Breast epithelium (tissue), 4 donors: ENCODE results near the gene VGLL4. TPM values are rescaled to one million over a fixed set of nuclear protein-coding genes. Genes with fewer than 3 reads are reported as not detected.

Experiments used
- DNase-seq, 2 donors: peaks; one replicate each; pipeline ENCODE4 v3.0.0-alpha.2; 2019; ENCODE audit warnings: low spot score in 2 of 2
- H3K27ac ChIP-seq, 2 donors: fragments of 200-600 bp; sonication (generic) in 1 of 2; one replicate each; pipeline ENCODE4 v1.5.1; 2016 to 2019; ENCODE audit warnings: mild to moderate bottlenecking in 1 of 2
- H3K27me3 ChIP-seq, 2 donors: fragments of 200-600 bp; sonication (generic) in 1 of 2; one replicate each; pipeline versions ENCODE4 v1.5.1 to v1.6.0; 2017 to 2019; ENCODE audit warnings: control low read depth in 1 of 2, mild to moderate bottlenecking in 1 of 2
- H3K36me3 ChIP-seq: fragments of 200-600 bp; one replicate; pipeline ENCODE4 v1.5.1; 2019
- H3K4me1 ChIP-seq, 2 donors: fragments of 200-600 bp; sonication (generic); one replicate each; pipeline ENCODE4 v1.5.1; 2016 to 2019; ENCODE audit warnings: control low read depth in 1 of 2
- H3K4me3 ChIP-seq, 3 donors: fragments of 200-600 bp; sonication (generic); 1 replicate in 2 of 3; 2 replicates in 1 of 3; pipeline ENCODE4 v1.5.1; 2016 to 2019; ENCODE audit warnings: mild to moderate bottlenecking in 3 of 3, moderate library complexity in 2 of 3
- H3K9me3 ChIP-seq, 2 donors: fragments of 200-600 bp; sonication (generic) in 1 of 2; one replicate each; pipeline ENCODE4 v1.5.1; 2016 to 2019; ENCODE audit warnings: control low read depth in 1 of 2
- CTCF ChIP-seq, 3 donors: fragments of 450-650 bp; IDR thresholded peaks; one replicate each; pipeline ENCODE4 v1.5.1; 2016 to 2017; ENCODE audit warnings: antibody characterized with exemption in 3 of 3, mild to moderate bottlenecking in 3 of 3, moderate library complexity in 3 of 3
- POLR2A ChIP-seq: fragments of 450-650 bp; IDR thresholded peaks from one replicate; pipeline ENCODE4 v1.6.1; 2016; ENCODE audit warnings: antibody characterized with exemption, mild to moderate bottlenecking, moderate library complexity
- POLR2AphosphoS5 ChIP-seq, 3 donors: sonication (generic); formaldehyde crosslinking; IDR thresholded peaks; one replicate each; pipeline ENCODE4 v1.6.1; 2017; ENCODE audit warnings: antibody characterized with exemption in 3 of 3
- intact Hi-C: fragments of 100-400 bp; cut with DNase I; formaldehyde crosslinking; loops from one replicate; pipeline ENCODE4 v1.15.1; 2023; ENCODE audit warnings: low total_unique reads
- total RNA-seq, 3 donors: library from RNA; depleted of rRNA; stranded (reverse); fragments of >200 nt; gene quantifications; one replicate each; pipeline ENCODE4 v1.1.0, GENCODE V29; 2016

Gene VGLL4
- total RNA-seq, 3 donors from 2014 or later: 48.0 to 90.0 (median 68.5) TPM

DNA sequence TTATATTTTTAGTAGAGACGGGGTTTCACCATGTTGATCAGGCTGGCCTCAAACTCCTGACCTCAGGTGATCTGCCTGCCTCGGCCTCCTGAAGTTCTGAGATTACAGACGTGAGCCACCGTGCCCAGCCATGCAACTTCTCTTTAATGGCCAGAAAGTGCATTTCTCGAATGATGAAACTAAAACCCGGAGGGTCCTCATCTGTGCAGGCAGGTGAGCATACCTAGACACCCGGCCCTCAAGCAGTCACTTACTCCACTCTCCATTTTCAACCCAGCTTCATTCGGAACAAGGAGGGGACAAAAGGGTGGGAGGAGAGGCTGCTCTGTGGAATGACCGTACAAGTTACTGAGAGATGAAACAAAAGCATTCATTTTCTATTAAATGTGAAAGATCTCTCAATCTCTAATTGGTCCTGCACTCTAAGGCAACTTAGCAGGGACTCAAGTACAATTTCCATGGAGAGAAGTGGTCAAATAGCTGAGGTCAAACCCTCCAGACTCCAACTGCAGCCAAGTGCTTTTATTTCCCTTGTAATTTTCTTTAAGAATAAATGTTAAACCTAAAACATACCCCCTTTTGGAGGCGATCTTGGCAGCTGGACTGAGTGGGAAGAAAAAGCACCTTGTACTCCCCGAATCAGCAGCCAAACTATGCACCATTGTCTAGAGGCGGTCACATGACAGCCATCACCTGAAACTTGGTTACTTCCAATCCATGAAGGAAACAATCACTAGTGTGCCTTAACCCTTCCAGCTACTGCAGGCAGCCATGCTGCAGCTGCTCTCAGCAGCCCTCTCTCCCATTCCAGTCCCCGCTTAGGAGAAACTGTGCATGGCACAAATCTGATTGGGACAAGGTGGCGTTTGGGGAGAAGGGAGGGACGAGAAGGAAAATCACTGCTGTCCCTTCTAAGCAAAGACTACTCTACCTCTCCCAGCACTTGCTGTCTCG lies 62.2 kb downstream of the VGLL4 start:
- Histone ChIP-seq H3K27me3 (no peaks in the 10 kb centered on the region), H3K36me3 (no peaks in the 10 kb centered on the region), H3K4me1 (peaks cover 0 to 29% of the 10 kb centered on the region in 2 donors), H3K27ac (peak overlapping the region; percentile 76 to 82), H3K9me3 (no peaks in the 10 kb centered on the region), H3K4me3 (peak overlapping the region; percentile 7 to 57 (median 42))
- peak in 1 of 2 donors; percentile 54 for DNase-seq
- TF ChIP-seq CTCF (IDR thresholded peaks at IDR 0.05) (no peak), POLR2AphosphoS5 (IDR thresholded peaks at IDR 0.05) (no peak), POLR2A (no peak)
- intact Hi-C loops: no loop called here

DNA sequence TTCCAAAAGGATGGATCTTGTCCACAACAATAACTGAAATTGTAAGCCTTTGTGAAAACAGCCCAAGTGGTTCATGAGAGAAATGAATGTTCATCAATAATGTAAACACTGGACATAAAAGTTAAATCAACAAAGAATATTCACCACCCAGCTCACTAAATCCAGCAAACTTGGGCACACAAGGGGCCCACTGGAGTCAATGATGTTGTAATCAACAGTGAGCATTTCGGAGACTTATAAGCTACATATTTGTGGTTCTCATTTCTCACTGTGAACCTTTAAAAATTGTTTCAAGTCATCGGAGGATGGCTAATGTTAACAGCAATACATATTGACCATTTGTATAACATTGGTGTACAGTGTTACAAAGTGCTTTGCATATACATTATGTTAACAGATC lies 63.1 kb downstream of the VGLL4 start:
- Histone ChIP-seq H3K4me3 (no peak overlapping the region), H3K27ac (peak overlapping the region; percentile 56 to 82), H3K36me3 (no peaks in the 10 kb centered on the region), H3K9me3 (no peaks in the 10 kb centered on the region), H3K27me3 (no peaks in the 10 kb centered on the region), H3K4me1 (peaks cover 0 to 32% of the 10 kb centered on the region in 2 donors)
- DNase-seq: no peak
- TF ChIP-seq POLR2A (no peak), POLR2AphosphoS5 (IDR thresholded peaks at IDR 0.05) (no peak), CTCF (IDR thresholded peaks at IDR 0.05) (no peak)
- intact Hi-C loops: no loop called here

DNA sequence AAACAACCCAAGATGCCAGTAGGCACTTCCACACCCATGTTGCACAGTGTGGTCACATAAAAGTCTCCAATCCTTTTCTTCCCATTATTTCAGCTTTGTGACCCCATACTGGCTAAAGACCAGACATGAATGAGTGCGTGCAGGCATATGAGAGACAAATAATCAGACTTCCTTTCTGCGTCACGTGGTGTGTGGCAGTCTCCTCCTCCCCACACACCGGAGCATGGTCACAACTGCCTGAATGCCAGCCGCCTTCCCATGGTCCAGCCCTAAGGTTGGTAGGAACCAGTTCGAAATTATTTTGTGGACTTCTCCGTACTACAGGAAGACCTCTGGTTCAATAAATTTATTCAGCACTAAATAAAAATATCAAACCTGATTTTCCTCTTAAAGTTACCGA lies 65.5 kb downstream of the VGLL4 start:
- TF ChIP-seq POLR2AphosphoS5 (IDR thresholded peaks at IDR 0.05): no peak
- no peak for TF ChIP-seq CTCF (IDR thresholded peaks at IDR 0.05)
- no peak for TF ChIP-seq POLR2A
- intact Hi-C loops: no loop called here
- peak overlapping the region; percentile 35 to 45 for H3K27ac ChIP-seq

GRCh38 chr3:11576453-11576852 lies 67.3 kb downstream of the VGLL4 start:
- intact Hi-C loops: no loop called here
- Histone ChIP-seq H3K27ac (peak overlapping the region; percentile 45 to 67), H3K4me3 (no peak overlapping the region), H3K27me3 (no peaks in the 10 kb centered on the region), H3K36me3 (no peaks in the 10 kb centered on the region), H3K9me3 (no peaks in the 10 kb centered on the region), H3K4me1 (peaks cover 0 to 14% of the 10 kb centered on the region in 2 donors)
- DNase-seq: no peak
- no peak for TF ChIP-seq POLR2AphosphoS5 (IDR thresholded peaks at IDR 0.05)
- no peak for TF ChIP-seq POLR2A
- TF ChIP-seq CTCF (IDR thresholded peaks at IDR 0.05): no peak

More for the DNA sequence above, 65.5 kb downstream of the VGLL4 start:
- no peak for DNase-seq
- Histone ChIP-seq H3K4me1 (peaks cover 0 to 28% of the 10 kb centered on the region in 2 donors), H3K27me3 (no peaks in the 10 kb centered on the region), H3K36me3 (no peaks in the 10 kb centered on the region), H3K9me3 (no peaks in the 10 kb centered on the region), H3K4me3 (no peak overlapping the region)

- intact Hi-C loops: no loop called here
- no peaks in the 10 kb centered on the region for H3K36me3 ChIP-seq
- no peak for TF ChIP-seq POLR2AphosphoS5 (IDR thresholded peaks at IDR 0.05)
- no peak for TF ChIP-seq POLR2A
- no peak for TF ChIP-seq CTCF (IDR thresholded peaks at IDR 0.05)
- DNase-seq: no peak
- peaks cover 0 to 6% of the 10 kb centered on the region in 2 donors for H3K4me1 ChIP-seq
- no peaks in the 10 kb centered on the region for H3K27me3 ChIP-seq
- no peak overlapping the region for H3K4me3 ChIP-seq
- H3K9me3 ChIP-seq: no peaks in the 10 kb centered on the region
- H3K27ac ChIP-seq: peak overlapping the region; percentile 45 to 48
These were observed 68.0 kb downstream of the VGLL4 start for GRCh38 chr3:11575677-11576076.
